GM19455 (cell line): ENCODE measurements around the gene GIGYF2.

Experiments used
- ATAC-seq: cut with Tn5 transposase; IDR thresholded peaks from one replicate; pipeline ENCODE4 v1.9.1; 2021; ENCODE audit not compliant: unreplicated experiment

The GIGYF2 gene

DNA sequence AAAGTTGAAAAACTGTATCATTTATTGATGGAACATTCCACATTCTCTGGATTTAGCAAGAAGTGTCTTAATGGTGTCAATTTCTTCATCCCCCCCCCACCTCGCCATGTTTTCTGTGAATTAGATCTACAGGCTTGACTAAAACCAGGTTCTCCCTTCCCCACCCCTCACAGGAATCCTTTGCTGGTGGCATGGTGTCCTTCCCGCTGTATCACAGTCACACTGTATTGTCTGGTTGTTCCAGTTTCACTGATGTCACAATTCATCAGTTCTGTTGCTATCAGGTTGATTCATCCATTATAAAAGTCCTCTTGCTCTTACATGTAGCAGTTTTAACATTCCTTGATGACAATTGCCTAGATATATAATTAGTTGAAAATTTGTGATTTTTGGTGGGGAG is 166.9 kb downstream of the GIGYF2 start:
- ATAC-seq, result no peak

DNA sequence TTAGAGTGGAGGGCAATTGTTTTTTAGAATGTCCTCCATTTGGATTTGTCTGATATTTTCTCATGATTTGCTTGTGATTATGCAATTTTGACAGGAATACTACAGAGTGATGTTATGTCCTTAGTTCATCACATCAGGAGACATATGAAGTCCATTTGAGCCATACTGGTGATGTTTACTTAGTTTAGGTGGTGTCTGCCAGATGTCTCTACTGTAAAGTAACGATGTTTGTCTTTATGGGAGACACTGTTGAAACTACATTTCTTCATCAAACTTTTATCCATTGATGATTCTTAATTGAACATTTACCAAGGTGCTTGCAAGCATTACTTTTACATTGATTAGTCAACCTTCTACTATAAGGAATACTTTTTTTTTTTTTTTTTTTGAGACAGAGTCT is 168.0 kb downstream of the GIGYF2 start:
- no peak for ATAC-seq

DNA sequence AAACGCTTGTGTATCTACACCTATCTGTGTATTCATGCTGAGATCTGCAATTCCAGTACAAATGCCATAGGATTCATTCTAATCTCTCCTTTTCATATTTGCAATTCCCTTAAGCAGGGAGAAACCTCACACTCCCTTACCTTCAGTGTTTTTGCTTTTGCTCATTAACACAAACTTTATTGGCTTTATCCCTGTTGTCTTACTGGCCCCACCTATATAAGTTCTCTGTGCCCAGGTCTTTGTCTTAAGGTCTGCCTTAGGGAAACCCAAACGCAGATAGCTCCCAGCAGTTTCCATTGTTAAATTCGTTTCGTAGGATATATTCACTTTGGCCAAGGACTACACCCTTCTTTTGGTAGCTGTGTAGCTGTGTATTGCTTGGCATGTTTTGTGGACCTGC is 169.0 kb downstream of the GIGYF2 start:
- ATAC-seq, result no peak

DNA sequence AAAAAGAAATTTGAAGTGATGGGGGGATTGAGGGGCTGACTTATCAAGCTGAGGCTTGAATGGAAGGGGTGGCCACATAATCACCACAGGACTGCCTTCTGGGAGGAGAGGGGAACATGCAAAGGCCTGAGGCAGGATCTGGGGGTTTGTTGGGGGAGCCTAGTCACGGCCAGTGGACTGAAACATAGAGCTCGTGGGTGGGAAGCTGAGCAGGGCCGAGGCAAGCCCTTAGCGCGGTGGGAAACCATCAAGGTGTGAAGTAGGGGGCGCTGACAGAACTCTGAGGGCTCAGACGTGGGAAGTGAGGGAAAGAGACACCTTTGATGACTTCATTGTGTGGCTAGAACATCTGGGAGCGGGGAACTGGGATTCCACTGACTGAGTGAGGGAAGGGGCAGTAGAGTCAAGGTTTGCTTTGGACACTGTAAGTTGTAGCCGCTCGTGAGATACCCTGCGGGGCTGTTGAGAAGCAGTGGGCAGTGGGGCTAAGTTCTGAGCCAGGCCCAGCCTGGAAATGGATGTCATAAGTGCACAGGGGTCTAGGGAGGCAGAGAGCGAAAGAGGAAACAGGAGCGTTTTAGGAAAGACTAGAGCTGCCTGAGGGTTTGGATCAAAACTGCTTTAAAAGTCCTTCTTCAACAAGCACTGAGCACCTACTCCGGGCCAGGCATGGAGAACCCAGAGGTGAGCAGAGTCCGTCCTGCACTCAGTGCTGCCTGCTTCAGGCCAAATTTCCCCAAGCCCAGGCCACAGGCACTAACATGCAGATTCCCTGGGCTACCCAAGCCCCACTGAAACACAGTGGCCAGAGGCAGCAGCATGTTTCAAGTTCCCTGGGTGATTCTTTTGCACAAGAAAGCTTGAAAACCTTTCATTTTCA is 172.2 kb downstream of the GIGYF2 start:
- no peak for ATAC-seq

DNA sequence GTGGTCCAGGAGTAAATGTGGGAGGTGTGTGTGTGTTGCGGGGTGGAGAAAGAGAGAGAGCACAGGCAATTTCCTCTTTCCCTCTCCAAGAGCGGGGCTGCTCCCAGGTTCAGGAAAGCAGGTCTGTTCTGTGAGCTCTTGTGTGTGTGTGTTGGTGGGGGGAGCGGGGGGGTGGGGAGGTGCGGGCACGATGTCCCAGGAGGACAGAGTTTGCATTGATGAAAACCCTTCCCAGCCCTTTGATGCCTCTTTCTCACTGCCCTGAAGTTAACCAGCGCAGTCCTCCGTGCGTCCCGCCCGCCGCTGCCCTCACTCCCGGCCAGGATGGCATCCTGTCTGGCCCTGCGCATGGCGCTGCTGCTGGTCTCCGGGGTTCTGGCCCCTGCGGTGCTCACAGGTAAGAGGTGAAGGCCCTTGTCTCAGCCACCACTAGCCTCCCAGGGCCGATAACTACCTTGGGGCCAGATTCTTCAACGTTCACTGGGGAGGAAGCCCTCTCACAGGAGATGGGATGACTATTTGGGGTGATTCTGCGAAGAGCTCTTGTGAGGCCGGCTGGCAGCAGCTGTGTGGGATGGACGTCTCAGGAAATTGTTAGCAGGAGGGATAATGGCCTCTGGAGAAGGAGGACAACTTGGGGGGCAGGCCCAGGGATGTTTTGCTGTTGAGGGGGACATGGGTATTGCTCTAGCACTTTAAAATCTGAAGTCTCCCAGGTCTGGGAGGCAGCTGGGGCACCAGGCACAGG is 173.1 kb downstream of the GIGYF2 start, which contains the start of gene SNORC:
TSS of gene SNORC (plus strand) at position 247 of the 748 bp plus-strand sequence. CDS start at position 325, 78 bp downstream.
- no peak for ATAC-seq

DNA sequence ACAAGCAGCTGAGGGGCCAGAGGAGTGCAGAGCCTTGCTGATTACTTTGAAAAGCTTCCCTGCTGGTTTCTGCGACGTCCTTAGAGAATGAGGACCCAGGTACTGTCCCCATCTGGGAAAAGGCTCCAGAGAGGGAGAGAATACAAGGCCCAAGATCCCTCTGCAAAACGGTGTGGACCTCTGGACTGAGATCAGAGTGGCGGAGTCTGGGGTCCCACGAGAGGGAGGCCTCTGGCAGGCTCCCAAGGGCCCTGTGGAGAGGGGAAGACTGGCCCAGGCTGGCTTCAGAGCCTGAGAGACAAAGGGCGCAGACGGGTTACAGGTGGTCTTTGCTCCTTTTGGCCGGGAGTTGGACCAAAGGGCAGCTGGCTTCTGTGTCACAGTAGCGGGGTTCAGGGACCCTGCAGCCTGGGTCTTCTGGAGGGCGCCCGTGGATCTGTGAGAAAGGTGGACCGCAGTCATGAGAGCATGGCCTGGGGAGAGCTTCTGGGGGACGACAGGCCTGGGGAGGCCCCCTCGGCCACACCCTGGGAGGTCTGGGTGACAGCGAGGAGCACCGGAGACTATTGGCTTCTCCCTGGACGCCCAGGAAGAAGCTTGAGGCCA is 173.7 kb downstream of the GIGYF2 start:
- ATAC-seq, result no peak

DNA sequence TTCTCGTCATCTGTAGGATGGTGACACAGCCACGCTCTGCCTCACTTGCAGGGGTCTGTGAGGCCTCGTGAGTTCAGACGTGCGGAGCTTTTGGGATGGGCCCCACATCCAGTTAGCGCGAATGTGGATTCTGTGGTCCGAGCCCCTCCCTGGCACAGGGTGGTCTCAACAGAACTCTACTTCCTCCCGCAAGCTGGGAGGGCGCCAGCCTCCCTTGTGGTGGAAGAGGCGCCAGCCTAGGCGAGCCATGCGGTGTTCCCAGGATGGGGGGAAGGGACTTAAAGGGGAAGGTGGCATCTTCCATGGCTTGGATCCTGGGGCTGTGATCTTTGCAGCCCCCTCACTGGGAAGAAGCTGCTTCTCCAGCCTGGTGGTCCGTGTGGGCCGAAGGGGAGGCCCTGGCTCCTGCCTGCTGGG is 174.3 kb downstream of the GIGYF2 start:
- no peak for ATAC-seq

DNA sequence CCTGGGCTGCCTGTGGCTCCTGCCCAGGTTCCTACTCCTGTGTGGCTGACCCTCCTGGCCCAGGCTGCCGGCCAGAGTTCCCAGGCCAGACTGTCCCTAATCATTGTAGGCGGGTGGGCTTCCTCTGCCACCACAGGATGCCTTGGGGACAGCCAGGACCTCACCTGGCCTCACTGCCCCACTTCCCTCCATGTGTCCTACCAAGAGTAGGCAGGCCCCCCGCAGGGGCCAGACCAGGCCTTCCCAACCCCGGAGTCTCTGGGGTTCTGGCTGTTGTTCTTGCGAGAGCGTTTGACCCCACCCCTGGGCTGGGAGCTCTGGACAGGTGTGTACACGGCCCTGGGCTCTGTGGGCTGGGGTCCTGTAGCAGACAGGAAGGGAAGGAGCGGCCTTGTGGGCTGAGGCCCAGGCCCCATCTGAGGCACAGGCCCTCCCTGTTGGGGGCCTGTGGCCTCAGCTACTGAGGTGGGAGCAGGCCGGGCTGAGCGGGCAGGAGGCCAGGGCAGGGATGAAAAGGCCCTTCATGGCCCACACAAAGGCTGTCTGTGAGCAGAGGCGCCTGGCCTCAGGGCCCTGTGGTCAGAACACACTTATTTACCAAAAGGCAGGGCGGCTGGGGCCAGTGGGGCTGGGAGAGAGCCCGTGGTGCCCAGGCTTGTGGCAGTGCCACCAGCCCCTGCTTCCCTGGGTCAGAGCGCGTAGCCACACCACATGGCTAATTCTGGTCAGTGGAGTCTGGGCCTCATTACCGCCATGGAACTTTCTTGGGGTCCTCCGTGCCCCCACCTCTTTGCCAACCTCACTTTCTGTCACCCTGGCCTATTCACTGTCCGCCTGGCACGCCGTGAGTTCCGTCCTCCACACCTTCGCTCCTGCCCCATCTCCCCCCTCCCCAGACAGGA is 175.0 kb downstream of the GIGYF2 start:
- ATAC-seq, result no peak

DNA sequence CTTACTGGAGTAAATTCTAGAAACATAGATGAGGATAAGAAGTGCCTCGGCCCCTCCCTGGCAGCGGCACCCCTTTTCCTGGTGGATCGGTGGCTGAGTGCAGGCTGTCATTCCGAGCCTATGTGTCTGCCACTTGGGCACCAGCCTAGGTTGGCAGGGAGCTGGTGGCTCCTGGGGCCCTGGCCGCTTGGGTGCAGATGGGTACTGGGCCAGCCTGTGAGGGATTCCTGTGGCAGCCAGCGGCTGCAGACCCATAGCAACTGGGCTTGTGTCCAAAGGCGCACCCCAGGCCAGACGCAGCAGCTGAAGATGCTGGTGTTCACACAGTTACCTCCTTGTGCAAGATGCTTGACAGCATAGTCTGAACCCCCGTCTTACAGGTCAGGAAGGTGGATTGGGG is 175.7 kb downstream of the GIGYF2 start:
- no peak for ATAC-seq

DNA sequence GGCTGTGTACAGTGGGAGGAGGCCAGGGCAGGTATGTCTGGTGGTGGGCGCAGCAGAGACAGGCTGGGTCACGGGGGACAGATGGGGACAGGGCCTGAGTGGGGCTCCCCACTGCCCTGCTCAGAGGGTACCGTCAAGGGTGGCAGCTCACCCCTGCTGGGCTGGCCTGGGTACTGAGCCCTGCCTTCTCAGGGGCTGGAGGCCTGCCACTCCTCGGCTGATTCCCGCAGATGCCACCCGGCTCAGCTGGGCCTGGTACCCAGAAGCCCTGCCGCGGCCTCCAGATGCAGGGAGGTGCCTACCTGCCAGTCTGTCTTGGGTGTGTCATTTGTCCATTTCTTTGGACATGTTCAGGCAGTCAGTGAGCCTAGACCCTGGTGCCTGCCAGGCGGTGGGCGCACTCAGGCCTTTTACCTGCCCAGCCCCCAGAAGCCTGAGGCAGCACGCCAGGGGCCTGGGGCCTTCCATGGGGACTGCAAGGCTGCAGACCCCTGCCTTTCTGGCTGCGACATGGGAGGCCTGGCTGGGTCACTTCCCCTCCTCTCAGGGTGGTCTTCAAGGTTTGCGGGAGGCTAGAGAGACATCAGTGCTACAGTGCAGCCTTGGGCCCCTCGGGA is 176.3 kb downstream of the GIGYF2 start:
- ATAC-seq, result no peak

DNA sequence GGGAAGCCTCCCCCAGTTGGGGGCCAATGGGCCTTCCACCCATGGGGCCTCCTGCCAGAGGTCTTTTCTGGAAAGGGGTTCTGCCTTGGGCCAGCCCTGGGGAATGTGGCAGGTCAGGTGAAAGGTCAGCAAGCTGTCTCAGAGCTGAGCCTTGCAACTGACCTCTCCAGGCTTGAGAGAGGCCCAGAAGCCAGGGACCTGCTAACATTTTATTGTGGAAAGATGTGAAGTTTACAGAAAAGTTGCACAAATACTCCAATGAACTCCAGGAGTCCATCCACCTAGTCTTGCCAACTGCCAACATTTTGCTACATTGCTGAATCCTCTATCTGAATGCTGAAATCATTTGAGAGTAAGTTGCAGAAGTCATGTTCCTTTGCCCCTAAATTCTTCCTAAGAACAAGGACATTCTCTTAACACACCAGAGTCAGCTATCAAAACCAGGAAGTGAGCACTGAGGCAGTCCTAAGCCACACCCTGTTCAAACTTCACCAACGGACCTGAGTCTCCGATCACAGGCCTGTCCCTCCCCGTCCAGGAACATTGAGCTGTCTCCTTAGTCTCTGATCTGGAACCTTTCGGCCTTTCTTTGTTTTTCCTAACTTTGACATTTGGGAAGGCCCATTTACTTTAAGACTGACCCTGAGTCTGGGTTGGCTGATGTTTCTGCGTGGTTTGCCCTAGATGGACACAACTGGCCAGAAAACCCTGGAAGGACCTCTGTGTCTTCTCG is 176.9 kb downstream of the GIGYF2 start:
- no peak for ATAC-seq

DNA sequence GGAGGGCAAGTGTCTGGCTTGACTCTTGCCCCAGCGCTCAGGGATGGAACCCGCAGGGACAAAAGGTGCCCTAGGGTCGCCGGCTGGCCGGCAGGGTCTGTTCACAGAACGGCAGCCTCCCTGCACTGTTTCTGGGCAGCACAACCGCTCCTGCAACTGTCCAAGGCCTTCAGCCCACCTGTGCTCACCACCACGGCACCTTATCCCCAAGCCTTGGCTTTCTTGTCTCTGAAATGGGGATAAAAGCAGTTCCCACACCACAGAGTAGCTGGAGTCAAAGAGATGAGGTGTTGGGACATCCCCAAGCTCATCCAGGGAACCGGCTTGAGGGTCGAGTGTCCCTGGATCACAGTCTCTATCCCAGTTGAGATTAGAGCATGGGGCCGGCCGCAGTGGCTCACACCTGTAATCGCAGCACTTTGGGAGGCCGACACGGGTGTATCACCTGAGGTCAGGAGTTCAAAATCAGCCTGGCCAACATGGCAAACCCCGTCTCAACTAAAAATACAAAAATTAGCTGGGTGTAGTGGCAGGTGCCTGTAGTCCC is 177.6 kb downstream of the GIGYF2 start:
- no peak for ATAC-seq

DNA sequence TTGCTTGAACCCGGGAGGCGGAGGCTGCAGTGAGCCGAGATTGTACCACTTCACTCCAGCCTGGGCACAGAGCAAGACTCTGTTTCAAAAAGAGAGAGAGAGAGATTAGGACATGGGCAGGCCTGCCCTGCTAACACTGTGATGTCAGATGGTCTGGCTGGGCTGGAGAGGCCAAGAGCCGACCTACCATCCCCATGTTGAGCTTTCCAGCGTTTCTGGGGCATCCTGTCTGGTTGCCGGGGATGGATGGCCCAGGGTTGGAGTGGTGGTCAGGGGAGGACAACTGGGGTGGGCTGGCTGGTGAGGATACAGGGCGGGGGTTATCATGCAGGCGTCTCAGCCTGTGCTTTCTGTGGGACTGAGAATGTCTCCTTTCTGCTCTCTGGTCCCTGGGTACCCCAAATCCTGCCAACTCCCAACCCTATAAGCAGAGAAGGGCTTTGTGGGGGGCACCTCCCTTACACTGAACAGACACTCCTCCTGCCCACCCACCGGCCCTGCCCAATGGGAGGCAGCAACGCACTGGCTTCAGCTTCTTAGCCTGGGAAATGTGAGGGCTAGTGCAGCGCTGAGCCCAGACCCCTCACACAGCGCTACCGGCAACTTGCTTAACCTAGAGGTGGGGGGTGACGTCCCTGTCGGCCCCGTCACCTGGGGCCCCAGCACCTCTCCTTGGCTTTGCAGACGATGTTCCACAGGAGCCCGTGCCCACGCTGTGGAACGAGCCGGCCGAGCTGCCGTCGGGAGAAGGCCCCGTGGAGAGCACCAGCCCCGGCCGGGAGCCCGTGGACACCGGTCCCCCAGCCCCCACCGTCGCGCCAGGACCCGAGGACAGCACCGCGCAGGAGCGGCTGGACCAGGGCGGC is 178.4 kb downstream of the GIGYF2 start:
- no peak for ATAC-seq

DNA sequence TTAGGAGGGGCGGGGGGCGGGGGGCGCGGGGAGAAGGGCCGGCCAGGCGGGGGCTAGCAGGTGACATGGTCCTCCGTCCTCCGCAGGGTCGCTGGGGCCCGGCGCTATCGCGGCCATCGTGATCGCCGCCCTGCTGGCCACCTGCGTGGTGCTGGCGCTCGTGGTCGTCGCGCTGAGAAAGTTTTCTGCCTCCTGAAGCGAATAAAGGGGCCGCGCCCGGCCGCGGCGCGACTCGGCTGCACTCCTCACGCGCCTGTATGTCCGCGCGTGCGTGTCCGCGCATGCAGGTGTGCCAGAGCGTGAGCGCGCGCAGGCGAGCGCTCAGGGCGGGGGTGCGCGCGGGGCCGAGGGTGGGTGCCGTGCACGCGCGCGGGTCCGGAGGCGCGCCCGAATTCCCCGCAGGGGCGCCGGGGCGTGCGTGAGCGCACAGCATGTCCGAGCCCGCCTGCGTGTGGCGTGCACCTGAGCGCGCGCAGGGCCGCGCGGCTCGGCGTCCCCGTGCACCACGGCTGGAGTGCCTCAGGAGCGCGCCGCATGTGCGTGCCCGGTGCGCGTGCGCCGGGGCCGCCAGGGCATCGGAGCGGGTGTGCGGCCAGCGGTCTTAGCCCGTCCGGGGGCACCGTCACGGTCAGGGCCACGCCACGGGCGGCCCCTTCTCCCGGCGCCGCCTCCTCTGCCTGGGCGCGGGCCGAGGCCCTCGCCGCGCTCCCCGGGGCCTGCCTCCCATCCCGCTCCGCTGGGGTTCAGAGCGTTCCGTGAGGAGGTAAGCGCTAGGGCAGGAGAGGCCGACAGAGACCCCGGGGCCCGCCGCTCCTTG is 179.2 kb downstream of the GIGYF2 start:
- ATAC-seq, result no peak

DNA sequence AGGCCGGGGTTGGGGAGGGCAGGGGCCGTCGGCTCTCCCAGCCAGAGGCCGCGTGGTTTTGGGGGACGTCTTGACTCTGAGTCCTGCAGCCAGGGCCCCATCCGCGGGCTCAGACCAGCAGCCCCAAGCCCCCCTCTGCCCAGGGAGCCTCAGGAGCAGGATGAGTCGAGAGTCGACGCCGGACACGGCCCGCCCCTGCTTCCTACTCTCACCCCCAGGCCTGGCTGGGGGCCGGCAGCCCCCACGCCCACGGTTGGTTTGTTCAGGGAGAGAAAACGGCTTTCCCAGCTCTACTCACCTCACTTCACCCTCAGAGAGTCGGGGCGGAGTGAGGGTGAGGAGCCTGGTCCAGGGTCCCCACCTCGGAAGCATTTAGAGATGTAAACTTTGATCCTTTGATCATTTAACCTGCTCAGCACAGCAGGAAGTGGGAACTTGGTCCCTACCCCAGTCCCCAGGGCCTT is 179.9 kb downstream of the GIGYF2 start:
- ATAC-seq, result no peak

DNA sequence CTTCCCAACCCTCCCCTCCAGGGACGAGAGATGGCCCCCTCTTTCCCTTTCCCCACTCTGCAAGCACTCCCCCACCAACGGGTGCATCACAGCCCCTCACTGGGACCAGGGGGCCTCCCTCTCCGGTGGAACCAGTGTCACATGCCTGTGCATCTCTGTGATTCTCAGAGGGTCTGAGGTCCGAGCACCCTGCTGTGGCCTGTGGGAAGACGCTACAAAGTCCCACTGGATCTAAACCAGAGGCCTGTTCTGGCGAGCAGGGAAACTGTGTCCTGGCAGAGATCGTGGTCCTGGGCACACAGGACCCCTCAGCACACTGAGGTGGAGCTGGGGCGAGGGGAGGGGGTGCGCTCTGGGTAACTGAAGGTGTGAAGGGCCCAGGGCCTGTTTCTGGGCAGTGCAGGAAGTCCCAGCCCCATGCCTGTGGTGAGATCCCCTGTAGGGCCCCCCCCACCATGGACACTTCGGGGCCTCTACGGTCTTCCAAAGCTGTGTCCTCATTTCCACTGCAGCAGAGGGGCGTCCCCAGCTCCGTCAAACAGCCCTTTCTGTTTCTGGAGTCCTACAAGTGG is 180.9 kb downstream of the GIGYF2 start:
- ATAC-seq, result no peak
